Panc1 (cell line): ENCODE results near the gene PI4K2B. TPM values are rescaled to one million over a fixed set of nuclear protein-coding genes. Genes with fewer than 3 reads are reported as not detected.

Source experiments
- ATAC-seq: fragments of 200-7000 bp; cut with Tn5 transposase; 2 replicates; pipeline ENCODE4 v1.9.1; 2020; ENCODE audit warnings: mild to moderate bottlenecking, moderate library complexity
- BruUV-seq: library from RNA; stranded (reverse); fragments of 400-500 nt; replicated peaks from 2 replicates; lab custom pipeline; 2021; lab: Mats Ljungman, UMichigan
- CTCF ChIA-PET: fragments of 300-600 bp; sonication (Branson Sonifier 250); formaldehyde crosslinking; loops from one replicate; lab custom pipeline; 2022; ENCODE audit warnings: antibody characterized with exemption; lab: Charles Lee
- POLR2A ChIA-PET: fragments of 300-600 bp; sonication (Branson Sonifier 250); formaldehyde crosslinking; loops from one replicate; lab custom pipeline; 2022; ENCODE audit warnings: antibody characterized with exemption; lab: Charles Lee
- DNase-seq: peaks from one replicate; pipeline ENCODE4 v3.0.0-alpha.2; 2010; ENCODE audit warnings: low read depth, low spot score
- H3K27ac ChIP-seq: 2 replicates; pipeline ENCODE4 v1.5.1; 2011; ENCODE audit warnings: mild to moderate bottlenecking, low read length, inconsistent platforms
- H3K27me3 ChIP-seq: fragments of 200-500 bp; sonication (Bioruptor generic); 2 replicates; pipeline ENCODE4 v1.6.0; 2014; ENCODE audit warnings: low read length, inconsistent platforms; ENCODE audit not compliant: control insufficient read depth, insufficient read depth
- H3K36me3 ChIP-seq: fragments of 200-500 bp; sonication (Bioruptor generic); 2 replicates; pipeline ENCODE4 v1.5.1; 2014; ENCODE audit warnings: inconsistent platforms, mild to moderate bottlenecking, low read length, moderate library complexity; ENCODE audit not compliant: control insufficient read depth, insufficient read depth
- H3K4me1 ChIP-seq: 2 replicates; pipeline ENCODE4 v1.5.1; 2011; ENCODE audit warnings: inconsistent platforms, mild to moderate bottlenecking, low read length, moderate library complexity; ENCODE audit not compliant: control insufficient read depth, insufficient read depth
- H3K4me3 ChIP-seq, 2 experiments: 2 replicates each; pipeline ENCODE4 v1.5.1; 2011 to 2012; ENCODE audit warnings: low read depth in 2 of 2, low read length in 2 of 2, mild to moderate bottlenecking in 2 of 2, inconsistent platforms in 1 of 2, moderate library complexity in 1 of 2
- H3K9me3 ChIP-seq: fragments of 200-500 bp; sonication (Bioruptor generic); 2 replicates; pipeline ENCODE4 v1.5.1; 2014; ENCODE audit warnings: low read depth, mild to moderate bottlenecking, inconsistent platforms, low read length, moderate library complexity; ENCODE audit not compliant: control insufficient read depth, insufficient read depth
- CTCF ChIP-seq: fragments of 450-650 bp; IDR thresholded peaks from 2 replicates; pipeline ENCODE4 v1.5.1; 2017; ENCODE audit warnings: mild to moderate bottlenecking
- POLR2AphosphoS5 ChIP-seq: IDR thresholded peaks from 2 replicates; pipeline ENCODE4 v1.6.1; 2012; ENCODE audit warnings: mild to moderate bottlenecking, low read depth, low read length, moderate library complexity
- REST ChIP-seq, 2 experiments: IDR thresholded peaks; 2 replicates each; pipeline ENCODE4 v1.6.1; 2011 to 2012; ENCODE audit warnings: low read depth in 2 of 2, control low read depth in 1 of 2, low read length in 1 of 2, mild to moderate bottlenecking in 1 of 2, moderate library complexity in 1 of 2; ENCODE audit not compliant: insufficient read depth in 1 of 2
- SIN3A ChIP-seq: IDR thresholded peaks from 2 replicates; pipeline ENCODE4 v1.6.1; 2012; ENCODE audit warnings: low read depth, mild to moderate bottlenecking, low read length, moderate library complexity, borderline replicate concordance; ENCODE audit not compliant: insufficient read depth
- TCF7L2 ChIP-seq: IDR thresholded peaks from 2 replicates; pipeline ENCODE4 v1.6.1; 2011; ENCODE audit warnings: mild to moderate bottlenecking, low read depth, low read length, inconsistent platforms
- in situ Hi-C: cut with HindIII; loops from 2 replicates; pipeline ENCODE4 v1.10.0; 2016; ENCODE audit warnings: low sequenced_read_pairs, low pct_unique_long_range_greater_than_20kb
- intact Hi-C: fragments of 100-400 bp; cut with micrococcal nuclease; formaldehyde crosslinking; loops from one replicate; pipeline ENCODE4 v1.10.0; 2022; ENCODE audit not compliant: unreplicated experiment
- total RNA-seq: library from RNA; stranded (reverse); gene quantifications from one replicate; pipeline ENCODE4 v1.2.1, GENCODE V29; 2021; ENCODE audit not compliant: unreplicated experiment

The PI4K2B gene
- total RNA-seq, 1 experiment from 2014 or later = 9.6 TPM

- in situ Hi-C loops = no loop called here
- no TSS peak for BruUV-seq
- intact Hi-C loops = no loop called here
- H3K4me1 ChIP-seq = no peaks in the 10 kb centered on the region
- no peak for DNase-seq
- H3K27me3 ChIP-seq = no peaks in the 10 kb centered on the region
- H3K36me3 ChIP-seq = no peaks in the 10 kb centered on the region
- no peaks in the 10 kb centered on the region for H3K9me3 ChIP-seq
- POLR2A ChIA-PET = no interaction called here
- CTCF ChIA-PET = no interaction called here
- H3K27ac ChIP-seq = no peak overlapping the region
- H3K4me3 ChIP-seq = no peak overlapping the region
- ATAC-seq = no peak
- TF ChIP-seq POLR2AphosphoS5 = no peak
- TF ChIP-seq CTCF = no peak
- no peak for TF ChIP-seq REST (IDR thresholded peaks at IDR 0.05; ENCODE audit: insufficient read depth in 1 of 2, low read depth in 2 of 2, low read length in 1 of 2)
- TF ChIP-seq SIN3A = no peak
- no peak for TF ChIP-seq TCF7L2
Observed at GRCh38 chr4:25207997-25208396, 25.8 kb upstream of the PI4K2B start.

GRCh38 chr4:25209702-25210101 is 24.1 kb upstream of the PI4K2B start:
- in situ Hi-C loops (no loop called here), intact Hi-C loops (no loop called here)
- H3K4me3 ChIP-seq = no peak overlapping the region
- H3K27ac ChIP-seq = no peak overlapping the region
- DNase-seq = no peak
- H3K27me3 ChIP-seq = no peaks in the 10 kb centered on the region
- H3K9me3 ChIP-seq = no peaks in the 10 kb centered on the region
- CTCF ChIA-PET = no interaction called here
- TF ChIP-seq REST (IDR thresholded peaks at IDR 0.05; ENCODE audit: insufficient read depth in 1 of 2, low read depth in 2 of 2, low read length in 1 of 2) (no peak), SIN3A (no peak), CTCF (no peak), POLR2AphosphoS5 (no peak), TCF7L2 (no peak)
- no peaks in the 10 kb centered on the region for H3K36me3 ChIP-seq
- BruUV-seq = no TSS peak
- POLR2A ChIA-PET = no interaction called here
- no peaks in the 10 kb centered on the region for H3K4me1 ChIP-seq
- no peak for ATAC-seq
